Pancreas (tissue), 10 donors: ENCODE data around the gene KCNC2. TPM values are rescaled to one million over a fixed set of nuclear protein-coding genes. Genes with fewer than 3 reads are reported as not detected.

Source experiments
- ATAC-seq, 4 donors: fragments of 200-7000 bp; cut with Tn5 transposase; one replicate each; pipeline versions ENCODE4 v1.8.0 to v1.9.1; 2020; ENCODE audit warnings: mild to moderate bottlenecking in 4 of 4, moderate library complexity in 4 of 4
- DNase-seq, 6 donors: peaks; one replicate each; pipeline ENCODE4 v3.0.0-alpha.2; 2020
- FAIRE-seq: peaks from 2 replicates; lab custom pipeline; 2012; peaks lifted over from hg19 to GRCh38; lab: Jason Lieb, UNC
- H3K27ac ChIP-seq, 4 donors: fragments of 200-600 bp; sonication (generic); 1 replicate in 3 of 4; 2 replicates in 1 of 4; pipeline versions ENCODE4 v1.5.0 to v1.8.0; 2020
- H3K27me3 ChIP-seq, 4 donors: fragments of 200-600 bp; one replicate each; pipeline ENCODE4 v1.8.0; 2021
- H3K36me3 ChIP-seq, 3 donors: fragments of 200-600 bp; sonication (generic) in 1 of 3; one replicate each; pipeline versions ENCODE4 v1.5.0 to v1.8.0; 2020 to 2021
- H3K4me1 ChIP-seq, 3 donors: fragments of 200-600 bp; one replicate each; pipeline ENCODE4 v1.8.0; 2021
- H3K4me3 ChIP-seq, 4 donors: fragments of 200-600 bp; sonication (generic) in 2 of 4; one replicate each; pipeline versions ENCODE4 v1.5.0 to v1.8.0; 2020 to 2021
- H3K9me3 ChIP-seq, 4 donors: fragments of 200-600 bp; one replicate each; pipeline ENCODE4 v1.8.0; 2021
- WGBS, 2 donors: extraction: QIAGEN DNeasy Blood & Tissue Kit; methylation state at CpG; one replicate each; pipeline ENCODE4 v1.1.7; 2013; 5-methylcytosine and 5-hydroxymethylcytosine counted together
- intact Hi-C, 3 donors: fragments of 100-400 bp; cut with DNase I; formaldehyde crosslinking; loops; one replicate each; pipeline versions ENCODE4 v1.11.1 to v1.14.2; 2022
- polyA plus RNA-seq, 2 donors: library from polyadenylated mRNA; stranded (reverse); fragments of 200-250 nt; gene quantifications; one replicate each; pipeline ENCODE4 v1.2.3, GENCODE V29; 2013
- total RNA-seq, 6 donors: library from RNA; stranded (reverse); fragmentation: NEBNext Ultra II Directional in 4 of 6; extraction: Animal tissue kit (Norgen Biotek cat#: 25700) in 4 of 6; gene quantifications; one replicate each; pipeline versions ENCODE4 v1.2.1 to v1.2.4, GENCODE V29; 2021 to 2023
- TF ChIP-seq, protein P1 (sequence below), 4 donors: fragments of 200-600 bp; sonication (generic) in 3 of 4; IDR thresholded peaks; one replicate each; pipeline versions ENCODE4 v1.5.0 to v1.8.0; 2021; ENCODE audit warnings: antibody characterized with exemption in 4 of 4
- donor health status: healthy with polysubstance abuse.
- donor health status: DM: no; HTN: no; CAD: no; lungs with moderate emphysema.
- donor health status: DM: no; HTN: no; CAD: no.
- donor health status: control.
- donor health status: control.
- donor health status: Bipolar disorder and iron deficiency.
- donor health status: DM: yes; HTN: yes; CAD: no.
- donor health status: DM: no; HTN: no; CAD: no.
- donor health status: DM: no; HTN: no; CAD: no.
- donor health status: DM: yes; HTN: yes; CAD: no.

KCNC2 gene
- total and polyA plus RNA-seq, 8 donors: 0.06 to 0.19 (median 0.09) TPM; not detected in 3

GRCh38 chr12:75207338-75208083 lies 2.1 kb downstream of the KCNC2 start:
- H3K9me3 ChIP-seq: no peaks in the 10 kb centered on the region
- TF ChIP-seq, protein P1, sequence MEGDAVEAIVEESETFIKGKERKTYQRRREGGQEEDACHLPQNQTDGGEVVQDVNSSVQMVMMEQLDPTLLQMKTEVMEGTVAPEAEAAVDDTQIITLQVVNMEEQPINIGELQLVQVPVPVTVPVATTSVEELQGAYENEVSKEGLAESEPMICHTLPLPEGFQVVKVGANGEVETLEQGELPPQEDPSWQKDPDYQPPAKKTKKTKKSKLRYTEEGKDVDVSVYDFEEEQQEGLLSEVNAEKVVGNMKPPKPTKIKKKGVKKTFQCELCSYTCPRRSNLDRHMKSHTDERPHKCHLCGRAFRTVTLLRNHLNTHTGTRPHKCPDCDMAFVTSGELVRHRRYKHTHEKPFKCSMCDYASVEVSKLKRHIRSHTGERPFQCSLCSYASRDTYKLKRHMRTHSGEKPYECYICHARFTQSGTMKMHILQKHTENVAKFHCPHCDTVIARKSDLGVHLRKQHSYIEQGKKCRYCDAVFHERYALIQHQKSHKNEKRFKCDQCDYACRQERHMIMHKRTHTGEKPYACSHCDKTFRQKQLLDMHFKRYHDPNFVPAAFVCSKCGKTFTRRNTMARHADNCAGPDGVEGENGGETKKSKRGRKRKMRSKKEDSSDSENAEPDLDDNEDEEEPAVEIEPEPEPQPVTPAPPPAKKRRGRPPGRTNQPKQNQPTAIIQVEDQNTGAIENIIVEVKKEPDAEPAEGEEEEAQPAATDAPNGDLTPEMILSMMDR (IDR thresholded peaks at IDR 0.05): no peak
- H3K27ac ChIP-seq: no peak overlapping the region
- FAIRE-seq: no peak
- H3K27me3 ChIP-seq: peaks cover 0 to 19% (median 0%) of the 10 kb centered on the region in 4 donors
- H3K36me3 ChIP-seq: no peaks in the 10 kb centered on the region
- ATAC-seq: peak in 1 of 4 donors; percentile 30
- 4 to 5% methylated on average over 77 to 78 of the region's 78 CpGs for WGBS, 2 donors
- peak in 2 of 6 donors; percentile 56 to 70 for DNase-seq
- intact Hi-C loops: no loop called here
- H3K4me3 ChIP-seq: no peak overlapping the region
- H3K4me1 ChIP-seq: no peaks in the 10 kb centered on the region

DNA sequence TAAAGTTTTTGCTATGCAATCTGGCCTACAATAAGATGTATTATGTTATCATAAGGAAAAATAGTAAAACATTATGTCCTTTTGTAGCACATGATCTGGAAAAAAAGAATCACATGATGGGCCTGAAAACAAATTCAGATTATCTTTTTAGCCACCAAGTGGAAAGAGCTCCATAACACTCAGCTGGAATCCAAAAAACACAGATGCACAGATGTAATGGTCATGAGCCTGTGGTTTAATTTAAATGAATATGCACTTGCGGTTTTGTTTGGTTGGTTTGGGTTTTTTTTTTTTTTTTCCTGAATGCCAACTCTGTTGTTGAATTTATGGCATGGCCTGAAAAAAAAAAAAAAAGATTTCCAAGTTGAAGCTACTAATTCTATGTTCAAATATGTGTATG lies 4.1 kb downstream of the KCNC2 start:
- Histone ChIP-seq H3K4me3 (no peak overlapping the region), H3K4me1 (no peaks in the 10 kb centered on the region), H3K9me3 (no peaks in the 10 kb centered on the region), H3K27ac (no peak overlapping the region), H3K36me3 (no peaks in the 10 kb centered on the region), H3K27me3 (peaks cover 0 to 15% (median 0%) of the 10 kb centered on the region in 4 donors)
- TF ChIP-seq, protein P1 (IDR thresholded peaks at IDR 0.05): no peak
- WGBS, 2 donors: 32 to 52% methylated on average over 1 of the region's 1 CpG
- no peak for ATAC-seq
- intact Hi-C loops: no loop called here
- FAIRE-seq: no peak
- no peak for DNase-seq

DNA sequence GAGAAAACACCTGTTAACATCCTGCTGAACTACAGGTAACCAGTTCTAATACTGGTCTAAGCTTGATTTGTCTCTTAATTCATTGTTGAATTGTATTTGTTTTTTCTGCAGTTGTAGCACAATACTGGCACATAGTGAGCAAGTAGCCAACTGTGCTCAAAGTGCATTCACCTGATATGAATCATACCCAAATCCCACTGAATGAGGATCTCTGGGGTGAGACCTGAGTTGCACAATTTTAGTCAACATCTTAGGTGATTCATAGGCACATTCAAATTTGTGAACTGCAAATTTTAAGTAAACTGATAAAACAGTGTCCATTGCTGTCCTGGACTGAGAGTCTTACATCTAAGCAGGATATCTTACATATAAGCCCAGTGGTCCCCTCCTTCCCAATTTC lies 12.8 kb downstream of the KCNC2 start:
- no peak overlapping the region for H3K27ac ChIP-seq
- TF ChIP-seq, protein P1 (IDR thresholded peaks at IDR 0.05): no peak
- H3K36me3 ChIP-seq: no peaks in the 10 kb centered on the region
- H3K4me3 ChIP-seq: no peak overlapping the region
- no peak for FAIRE-seq
- intact Hi-C loops: no loop called here
- no peak for ATAC-seq
- no peaks in the 10 kb centered on the region for H3K9me3 ChIP-seq
- no peak for DNase-seq
- no peaks in the 10 kb centered on the region for H3K27me3 ChIP-seq
- H3K4me1 ChIP-seq: no peaks in the 10 kb centered on the region

DNA sequence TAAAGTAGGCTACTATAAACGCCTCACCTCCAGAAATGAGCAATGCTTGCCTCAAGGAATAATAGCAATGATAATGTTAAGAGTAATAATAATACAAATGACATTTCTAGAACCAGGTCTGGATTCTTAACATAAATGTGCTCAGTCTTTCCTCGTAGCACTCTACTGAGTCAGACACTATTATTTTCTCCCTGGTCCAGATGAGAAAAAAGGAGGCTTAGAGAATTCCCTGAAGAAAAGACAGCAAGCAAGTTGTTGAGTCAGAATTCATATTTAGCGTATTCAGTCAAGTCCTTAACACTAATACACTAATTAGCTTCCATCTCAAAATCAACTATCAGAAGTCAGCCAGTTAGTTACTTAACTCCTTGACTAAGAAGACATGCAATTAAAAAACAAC lies 13.2 kb downstream of the KCNC2 start:
- no peaks in the 10 kb centered on the region for H3K36me3 ChIP-seq
- intact Hi-C loops: no loop called here
- no peak overlapping the region for H3K4me3 ChIP-seq
- H3K9me3 ChIP-seq: no peaks in the 10 kb centered on the region
- no peak overlapping the region for H3K27ac ChIP-seq
- FAIRE-seq (no peak), DNase-seq (no peak), ATAC-seq (no peak)
- TF ChIP-seq, protein P1 (IDR thresholded peaks at IDR 0.05): no peak
- H3K4me1 ChIP-seq: no peaks in the 10 kb centered on the region
- 51 to 62% methylated on average over 3 of the region's 3 CpGs for WGBS, 2 donors
- no peaks in the 10 kb centered on the region for H3K27me3 ChIP-seq

DNA sequence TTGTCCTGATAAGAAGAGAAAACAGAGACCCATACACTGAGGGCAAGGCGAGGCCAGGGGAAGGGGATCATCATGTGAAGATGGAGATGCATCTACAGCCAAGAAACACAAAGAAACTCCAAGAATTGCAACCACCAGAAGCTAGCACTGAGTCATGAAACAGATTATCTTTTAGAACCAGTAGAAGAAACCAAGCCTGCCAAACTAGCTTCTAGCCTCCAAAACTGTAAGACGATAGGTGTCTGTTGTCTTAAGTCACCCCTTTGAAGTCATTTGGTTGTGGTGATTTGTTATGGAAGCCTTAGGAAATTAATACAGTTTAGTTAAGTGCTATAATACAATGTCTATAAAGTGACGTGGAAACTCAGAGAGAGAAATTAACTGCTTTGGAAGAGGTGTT lies 15.4 kb downstream of the KCNC2 start:
- intact Hi-C loops: no loop called here
- FAIRE-seq (no peak), DNase-seq (no peak), ATAC-seq (no peak)
- Histone ChIP-seq H3K27me3 (no peaks in the 10 kb centered on the region), H3K9me3 (no peaks in the 10 kb centered on the region), H3K4me1 (no peaks in the 10 kb centered on the region), H3K27ac (no peak overlapping the region), H3K4me3 (no peak overlapping the region), H3K36me3 (no peaks in the 10 kb centered on the region)
- TF ChIP-seq, protein P1 (IDR thresholded peaks at IDR 0.05): no peak
- WGBS, 2 donors: 49 to 53% methylated on average over 3 of the region's 3 CpGs
